DOHH2 (cell line): ENCODE measurements around the gene NTMT2.

Experiments
- CTCF ChIP-seq: fragments of 200-600 bp; sonication (generic); IDR thresholded peaks from one replicate; pipeline ENCODE4 v1.5.1; 2014; ENCODE audit warnings: antibody characterized with exemption, mild to moderate bottlenecking, low read depth, low read length; ENCODE audit not compliant: poor library complexity, severe bottlenecking
- EZH2phosphoT487 ChIP-seq: fragments of 200-600 bp; sonication (generic); IDR thresholded peaks from 2 replicates; pipeline ENCODE4 v1.6.1; 2017; ENCODE audit warnings: borderline replicate concordance, mild to moderate bottlenecking, antibody characterized with exemption, low read length, moderate library complexity, mixed read lengths

- TF ChIP-seq CTCF (no peak), EZH2phosphoT487 (no peak)
Measured at GRCh38 chr1:170133766-170134495, 11.8 kb upstream of the NTMT2 start.
